ENCODE measurements around the gene RAB3C.
"Not testable (repeated sequence)": the region's sequence is repeated elsewhere in the genome, so short reads cannot be mapped to it uniquely, and the experiment has no call there.

RAB3C gene

DNA sequence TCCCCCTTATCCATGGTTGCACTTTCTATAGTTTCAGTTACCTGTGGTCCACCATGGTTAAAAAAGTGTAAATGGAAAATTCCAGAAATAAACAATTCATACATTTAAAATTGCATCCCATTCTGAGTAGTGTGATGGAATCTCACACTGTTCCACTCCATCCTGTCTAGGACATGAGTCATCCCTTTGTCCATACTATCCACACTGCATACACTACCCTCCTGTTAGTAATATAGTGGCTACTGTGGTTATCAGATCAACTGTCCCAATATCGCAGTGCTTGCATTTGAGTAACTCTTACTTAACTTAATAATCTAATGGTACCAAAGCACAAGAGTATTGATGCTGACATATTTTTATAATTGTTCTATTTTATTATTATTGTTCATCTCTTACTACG lies 100.7 kb downstream of the RAB3C start:
- no peaks in the 10 kb centered on the region for H3K27me3 ChIP-seq (ENCODE audit: control insufficient read depth, insufficient read depth, low read length)

DNA sequence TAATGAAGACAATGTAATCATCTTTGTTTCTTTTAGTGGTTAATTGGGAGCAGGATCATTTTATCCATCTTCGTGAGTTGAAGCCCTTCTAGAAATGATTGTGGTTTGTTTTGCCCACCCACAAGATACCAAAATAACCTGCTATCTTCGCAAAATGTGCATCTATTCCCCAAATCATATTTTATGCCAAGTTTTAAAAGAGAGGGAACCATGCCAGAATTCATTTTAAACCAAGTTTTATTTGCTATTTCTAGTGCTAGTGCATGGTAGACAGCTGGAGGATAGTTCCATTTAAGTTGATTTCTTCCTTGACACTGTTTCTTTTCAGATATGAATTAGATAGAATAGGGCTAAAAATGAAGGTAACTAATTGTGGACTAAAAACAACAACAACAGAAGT lies 104.2 kb downstream of the RAB3C start:
- Histone ChIP-seq H3K9ac (ENCODE audit: low read length) (no peak overlapping the region), H3K4me1 (ENCODE audit: control insufficient read depth, insufficient read depth, low read length) (no peaks in the 10 kb centered on the region), H3K36me3 (ENCODE audit: control insufficient read depth, insufficient read depth, low read length) (no peaks in the 10 kb centered on the region), H3K27me3 (ENCODE audit: control insufficient read depth, insufficient read depth, low read length) (no peaks in the 10 kb centered on the region), H3K4me3 (ENCODE audit: low read length) (no peak overlapping the region), H3K9me3 (ENCODE audit: control insufficient read depth, low read length) (no peaks in the 10 kb centered on the region)

More for the DNA sequence above, 100.7 kb downstream of the RAB3C start:
- no peaks in the 10 kb centered on the region for H3K4me1 ChIP-seq (ENCODE audit: control insufficient read depth, insufficient read depth, low read length)
- no peaks in the 10 kb centered on the region for H3K36me3 ChIP-seq (ENCODE audit: control insufficient read depth, insufficient read depth, low read length)
- no peak overlapping the region for H3K4me3 ChIP-seq (ENCODE audit: low read length)
- no peaks in the 10 kb centered on the region for H3K9me3 ChIP-seq (ENCODE audit: control insufficient read depth, low read length)
- H3K9ac ChIP-seq (ENCODE audit: low read length) = no peak overlapping the region

DNA sequence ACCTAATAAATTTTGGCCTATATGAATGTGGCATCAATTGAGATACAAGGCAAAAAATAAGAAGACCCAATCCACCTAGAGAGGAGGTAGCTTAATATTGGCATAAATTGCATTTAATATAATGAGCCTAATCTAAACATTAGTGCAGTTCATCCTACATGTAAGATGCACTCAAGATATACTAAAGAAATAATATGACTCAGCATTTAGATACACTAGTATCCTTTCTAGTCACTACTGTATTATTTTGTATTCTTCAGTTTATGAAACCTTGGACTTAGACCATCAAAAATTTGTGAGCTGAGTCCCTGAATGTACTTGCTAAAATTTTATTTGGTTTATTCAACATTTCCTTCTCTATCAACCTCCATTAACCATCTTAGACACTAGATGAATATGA lies 104.7 kb downstream of the RAB3C start:
- Histone ChIP-seq H3K4me3 (ENCODE audit: low read length) (no peak overlapping the region), H3K9me3 (ENCODE audit: control insufficient read depth, low read length) (no peaks in the 10 kb centered on the region), H3K36me3 (ENCODE audit: control insufficient read depth, insufficient read depth, low read length) (no peaks in the 10 kb centered on the region), H3K4me1 (ENCODE audit: control insufficient read depth, insufficient read depth, low read length) (no peaks in the 10 kb centered on the region), H3K9ac (ENCODE audit: low read length) (no peak overlapping the region), H3K27me3 (ENCODE audit: control insufficient read depth, insufficient read depth, low read length) (no peaks in the 10 kb centered on the region)

DNA sequence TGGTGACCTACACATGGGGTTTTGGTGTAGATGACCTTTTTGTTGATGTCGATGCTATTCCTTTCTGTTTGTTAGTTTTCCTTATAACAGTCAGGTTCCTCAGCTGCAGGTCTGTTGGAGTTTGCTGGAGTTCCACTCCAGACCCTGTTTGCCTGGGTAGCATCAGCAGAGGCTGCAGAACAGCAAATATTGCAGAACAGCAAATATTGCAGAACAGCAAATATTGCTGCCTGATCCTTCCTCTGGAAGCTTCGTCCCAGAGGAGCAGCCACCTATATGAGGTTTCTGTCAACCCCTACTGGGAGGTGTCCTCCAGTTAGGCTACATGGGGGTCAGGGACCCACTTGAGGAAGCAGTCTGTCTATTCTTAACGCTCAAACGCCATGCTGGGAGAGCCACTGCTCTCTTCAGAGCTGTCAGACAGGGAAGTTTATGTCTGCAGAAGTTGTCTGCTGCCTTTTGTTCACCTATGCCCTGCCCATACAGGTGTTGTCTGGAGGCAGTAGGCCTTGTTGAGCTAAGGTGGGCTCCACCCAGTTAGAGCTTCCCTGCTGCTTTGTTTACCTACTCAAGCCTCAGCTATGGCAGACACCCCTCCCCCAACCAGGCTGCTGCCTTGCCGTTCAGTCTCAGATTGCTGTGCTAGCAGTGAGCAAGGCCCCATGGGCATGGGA lies 116.3 kb downstream of the RAB3C start:
- not testable (repeated sequence) for H3K36me3 ChIP-seq (ENCODE audit: control insufficient read depth, insufficient read depth, low read length); H3K9me3 ChIP-seq (ENCODE audit: control insufficient read depth, low read length); H3K9ac ChIP-seq (ENCODE audit: low read length); H3K4me1 ChIP-seq (ENCODE audit: control insufficient read depth, insufficient read depth, low read length); H3K4me3 ChIP-seq (ENCODE audit: low read length); H3K27me3 ChIP-seq (ENCODE audit: control insufficient read depth, insufficient read depth, low read length)

DNA sequence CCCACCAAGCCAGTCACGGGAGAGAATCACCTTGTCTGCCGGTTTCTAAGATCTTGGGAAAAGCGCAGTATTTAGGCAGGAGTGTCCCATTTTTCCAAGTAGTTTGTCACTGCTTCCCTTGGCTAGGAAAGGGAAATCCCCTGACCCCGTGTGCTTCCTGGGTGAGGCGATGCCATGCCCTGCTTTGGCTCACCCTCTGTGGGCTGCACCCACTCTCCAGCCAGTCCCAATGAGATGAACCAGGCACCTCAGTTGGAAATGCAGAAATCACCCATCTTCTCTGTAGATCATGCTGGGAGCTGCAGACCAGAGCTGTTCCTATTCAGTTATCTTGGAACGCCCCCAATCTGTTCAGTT lies 116.9 kb downstream of the RAB3C start:
- no peaks in the 10 kb centered on the region for H3K27me3 ChIP-seq (ENCODE audit: control insufficient read depth, insufficient read depth, low read length)
- no peaks in the 10 kb centered on the region for H3K36me3 ChIP-seq (ENCODE audit: control insufficient read depth, insufficient read depth, low read length)
- H3K4me1 ChIP-seq (ENCODE audit: control insufficient read depth, insufficient read depth, low read length) = peaks cover 5% of the 10 kb centered on the region
- no peak overlapping the region for H3K9ac ChIP-seq (ENCODE audit: low read length)
- H3K9me3 ChIP-seq (ENCODE audit: control insufficient read depth, low read length) = no peaks in the 10 kb centered on the region
- H3K4me3 ChIP-seq (ENCODE audit: low read length) = no peak overlapping the region

DNA sequence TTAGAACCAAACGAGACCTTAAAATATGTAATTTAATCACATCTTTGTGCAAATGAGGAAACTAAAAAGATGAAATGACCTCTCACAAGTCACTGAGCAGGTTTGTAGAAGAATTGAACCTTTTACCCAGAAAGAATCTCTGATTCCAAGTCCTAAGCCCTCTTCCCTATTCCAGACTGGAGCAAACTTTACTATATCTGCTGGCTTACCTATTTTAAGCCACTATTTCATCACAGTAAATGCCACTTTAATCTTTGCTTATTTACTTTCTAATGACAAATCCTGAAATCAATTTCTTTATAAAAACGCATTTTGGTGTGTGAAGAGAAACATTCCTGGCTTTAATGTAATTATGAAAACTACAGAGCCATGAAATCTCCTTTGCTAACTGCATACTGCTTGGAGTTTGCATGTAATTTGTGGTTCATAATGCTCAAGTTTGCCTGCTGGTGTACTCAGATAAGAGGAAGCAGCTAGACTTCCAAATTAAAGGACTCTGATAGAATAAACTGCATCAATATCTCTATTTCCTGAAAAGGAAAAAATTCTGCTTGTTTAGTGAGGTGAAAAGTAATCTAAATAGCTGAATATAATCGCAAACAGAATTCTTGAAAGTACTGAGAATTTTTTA lies 121.2 kb downstream of the RAB3C start:
- H3K4me3 ChIP-seq (ENCODE audit: low read length) = no peak overlapping the region
- peaks cover 5% of the 10 kb centered on the region for H3K4me1 ChIP-seq (ENCODE audit: control insufficient read depth, insufficient read depth, low read length)
- H3K9ac ChIP-seq (ENCODE audit: low read length) = no peak overlapping the region
- no peaks in the 10 kb centered on the region for H3K9me3 ChIP-seq (ENCODE audit: control insufficient read depth, low read length)
- no peaks in the 10 kb centered on the region for H3K27me3 ChIP-seq (ENCODE audit: control insufficient read depth, insufficient read depth, low read length)
- no peaks in the 10 kb centered on the region for H3K36me3 ChIP-seq (ENCODE audit: control insufficient read depth, insufficient read depth, low read length)

DNA sequence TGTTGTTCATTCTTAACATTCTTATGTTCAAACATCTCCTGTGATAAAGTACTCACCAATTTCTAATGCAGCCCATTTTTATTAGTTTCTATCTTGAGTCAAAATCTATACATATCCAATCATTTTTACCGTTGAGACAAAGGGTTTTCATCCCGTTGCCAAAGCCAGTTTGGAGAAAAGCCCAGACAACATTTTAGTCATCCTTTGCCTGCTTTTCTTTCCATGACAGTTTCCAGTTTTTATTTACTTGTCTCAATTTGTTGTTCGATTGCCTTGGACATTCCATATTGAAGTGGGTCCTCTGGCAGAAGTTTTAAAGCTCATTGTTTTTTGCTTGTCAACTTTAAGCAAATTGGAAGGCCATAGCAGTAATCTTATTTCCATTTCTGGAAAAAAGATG lies 123.9 kb downstream of the RAB3C start:
- no peak overlapping the region for H3K4me3 ChIP-seq (ENCODE audit: low read length)
- H3K27me3 ChIP-seq (ENCODE audit: control insufficient read depth, insufficient read depth, low read length) = no peaks in the 10 kb centered on the region
- H3K9me3 ChIP-seq (ENCODE audit: control insufficient read depth, low read length) = no peaks in the 10 kb centered on the region
- H3K4me1 ChIP-seq (ENCODE audit: control insufficient read depth, insufficient read depth, low read length) = no peaks in the 10 kb centered on the region
- no peaks in the 10 kb centered on the region for H3K36me3 ChIP-seq (ENCODE audit: control insufficient read depth, insufficient read depth, low read length)
- H3K9ac ChIP-seq (ENCODE audit: low read length) = no peak overlapping the region

DNA sequence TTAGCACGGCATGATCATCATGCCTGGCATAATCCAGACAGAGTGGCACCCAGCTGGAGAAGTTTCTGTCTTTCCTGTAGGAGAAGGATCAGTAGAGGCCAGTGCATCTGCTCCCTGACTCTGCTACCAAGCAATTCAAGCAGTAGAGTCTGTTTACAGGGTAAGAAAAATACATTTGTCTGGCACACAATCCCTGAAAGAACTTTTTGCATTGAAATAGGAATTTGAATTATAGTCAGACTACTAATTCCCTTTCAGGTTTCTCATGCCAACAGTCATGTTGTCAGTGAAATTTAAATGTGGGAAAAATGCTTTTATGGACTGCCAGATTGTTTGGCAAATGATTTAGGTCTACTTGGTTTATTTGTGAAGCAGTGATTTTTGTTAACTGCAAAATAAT lies 125.6 kb downstream of the RAB3C start:
- no peaks in the 10 kb centered on the region for H3K36me3 ChIP-seq (ENCODE audit: control insufficient read depth, insufficient read depth, low read length)
- no peak overlapping the region for H3K4me3 ChIP-seq (ENCODE audit: low read length)
- no peak overlapping the region for H3K9ac ChIP-seq (ENCODE audit: low read length)
- H3K27me3 ChIP-seq (ENCODE audit: control insufficient read depth, insufficient read depth, low read length) = no peaks in the 10 kb centered on the region
- H3K9me3 ChIP-seq (ENCODE audit: control insufficient read depth, low read length) = no peaks in the 10 kb centered on the region
- no peaks in the 10 kb centered on the region for H3K4me1 ChIP-seq (ENCODE audit: control insufficient read depth, insufficient read depth, low read length)

DNA sequence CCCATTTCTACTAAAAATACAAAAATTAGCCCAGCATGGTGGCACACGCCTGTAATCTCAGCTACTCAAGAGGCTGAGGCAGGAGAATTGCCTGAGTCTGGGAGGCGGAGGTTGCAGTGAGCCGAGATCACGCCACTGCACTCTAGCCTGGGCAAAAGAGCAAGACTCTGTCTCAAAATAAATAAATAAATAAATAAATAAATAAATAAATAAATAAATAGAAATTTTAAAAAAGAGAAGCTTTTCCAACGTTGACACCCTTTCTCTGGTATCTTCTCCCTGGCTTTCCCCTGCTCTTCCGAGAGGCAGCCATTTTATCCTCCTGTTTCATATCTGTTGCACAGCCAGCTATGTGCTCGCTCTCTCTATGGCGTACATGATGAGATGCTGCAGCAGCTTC lies 127.5 kb downstream of the RAB3C start:
- not testable (repeated sequence) for H3K9me3 ChIP-seq (ENCODE audit: control insufficient read depth, low read length); H3K36me3 ChIP-seq (ENCODE audit: control insufficient read depth, insufficient read depth, low read length); H3K4me1 ChIP-seq (ENCODE audit: control insufficient read depth, insufficient read depth, low read length); H3K4me3 ChIP-seq (ENCODE audit: low read length); H3K9ac ChIP-seq (ENCODE audit: low read length); H3K27me3 ChIP-seq (ENCODE audit: control insufficient read depth, insufficient read depth, low read length)

DNA sequence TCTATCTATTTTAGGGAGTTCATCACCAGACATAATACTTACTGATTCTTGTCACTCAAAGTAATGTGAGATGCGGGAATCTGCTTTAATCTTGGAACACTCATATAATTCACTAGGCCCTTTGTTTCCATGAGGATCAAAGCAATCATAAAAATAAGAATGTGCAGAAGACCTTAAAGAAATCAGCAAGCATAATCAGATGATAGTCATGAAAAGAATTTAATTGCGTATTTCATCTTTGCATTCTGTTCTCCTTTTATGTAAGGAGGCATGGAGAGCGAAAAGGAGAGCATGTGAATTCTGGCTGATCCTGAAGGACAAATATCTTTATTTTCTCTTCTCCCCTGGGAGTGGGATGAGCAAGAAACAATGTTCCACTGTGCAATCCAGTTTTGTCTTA lies 128.0 kb downstream of the RAB3C start:
- Histone ChIP-seq H3K4me1 (ENCODE audit: control insufficient read depth, insufficient read depth, low read length) (no peaks in the 10 kb centered on the region), H3K9me3 (ENCODE audit: control insufficient read depth, low read length) (no peaks in the 10 kb centered on the region), H3K4me3 (ENCODE audit: low read length) (no peak overlapping the region), H3K27me3 (ENCODE audit: control insufficient read depth, insufficient read depth, low read length) (no peaks in the 10 kb centered on the region), H3K36me3 (ENCODE audit: control insufficient read depth, insufficient read depth, low read length) (no peaks in the 10 kb centered on the region), H3K9ac (ENCODE audit: low read length) (no peak overlapping the region)

DNA sequence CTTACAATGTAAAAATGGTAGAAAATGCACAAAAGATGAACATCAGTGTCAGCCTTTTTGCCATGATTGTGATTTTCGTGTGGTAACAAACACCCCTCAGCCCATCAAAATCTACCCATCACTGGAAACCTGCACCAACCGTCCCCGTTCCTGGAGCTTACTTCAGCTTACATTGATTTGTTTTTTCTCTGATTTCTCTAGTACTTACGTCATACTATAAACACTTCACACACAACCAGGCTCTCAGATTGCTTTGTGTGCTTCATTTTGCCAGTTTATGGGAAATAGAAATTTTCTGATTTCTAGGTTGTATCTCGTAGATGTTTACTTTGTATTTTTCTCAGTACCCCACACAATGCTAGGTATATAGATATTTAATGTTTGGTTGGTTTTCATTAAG lies 129.1 kb downstream of the RAB3C start:
- Histone ChIP-seq H3K4me3 (ENCODE audit: low read length) (no peak overlapping the region), H3K36me3 (ENCODE audit: control insufficient read depth, insufficient read depth, low read length) (no peaks in the 10 kb centered on the region), H3K9me3 (ENCODE audit: control insufficient read depth, low read length) (no peaks in the 10 kb centered on the region), H3K9ac (ENCODE audit: low read length) (no peak overlapping the region), H3K27me3 (ENCODE audit: control insufficient read depth, insufficient read depth, low read length) (no peaks in the 10 kb centered on the region), H3K4me1 (ENCODE audit: control insufficient read depth, insufficient read depth, low read length) (no peaks in the 10 kb centered on the region)

DNA sequence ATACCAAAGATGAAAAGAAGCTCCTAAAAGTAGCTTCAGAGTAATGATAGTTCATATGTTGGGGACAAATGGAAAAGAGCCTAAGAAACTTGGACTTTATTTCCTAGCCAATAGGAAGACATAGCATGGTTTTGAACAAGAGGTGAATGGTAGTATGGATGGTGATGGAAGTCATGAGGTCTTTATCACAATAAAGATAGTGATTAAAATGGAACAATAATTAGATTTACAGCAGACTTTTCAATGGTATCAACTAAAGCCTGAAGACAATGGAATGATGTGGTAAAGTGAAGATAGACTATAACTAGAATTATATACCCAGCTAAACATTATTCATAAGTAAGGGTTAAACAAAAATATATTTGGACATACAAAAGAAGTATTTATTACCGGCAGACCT lies 131.2 kb downstream of the RAB3C start:
- Histone ChIP-seq H3K4me3 (ENCODE audit: low read length) (no peak overlapping the region), H3K9ac (ENCODE audit: low read length) (no peak overlapping the region), H3K27me3 (ENCODE audit: control insufficient read depth, insufficient read depth, low read length) (no peaks in the 10 kb centered on the region), H3K4me1 (ENCODE audit: control insufficient read depth, insufficient read depth, low read length) (no peaks in the 10 kb centered on the region), H3K9me3 (ENCODE audit: control insufficient read depth, low read length) (no peaks in the 10 kb centered on the region), H3K36me3 (ENCODE audit: control insufficient read depth, insufficient read depth, low read length) (no peaks in the 10 kb centered on the region)
